GM12864 (cell line): ENCODE data around the gene FREY1.

Experiments used
- DNase-seq: peaks from one replicate; pipeline ENCODE4 v3.0.0-alpha.2; 2011; ENCODE audit warnings: low read depth
- H3K4me3 ChIP-seq: 2 replicates; pipeline ENCODE4 v1.5.1; 2011; ENCODE audit warnings: mild to moderate bottlenecking, low read depth, low read length, control low read depth
- TF ChIP-seq, protein P1 (sequence below): IDR thresholded peaks from 2 replicates; pipeline ENCODE4 v1.5.1; 2011; ENCODE audit warnings: low read depth, mild to moderate bottlenecking, moderate library complexity, low read length, control low read depth, inconsistent platforms; ENCODE audit errors: missing control alignments

Gene FREY1

DNA sequence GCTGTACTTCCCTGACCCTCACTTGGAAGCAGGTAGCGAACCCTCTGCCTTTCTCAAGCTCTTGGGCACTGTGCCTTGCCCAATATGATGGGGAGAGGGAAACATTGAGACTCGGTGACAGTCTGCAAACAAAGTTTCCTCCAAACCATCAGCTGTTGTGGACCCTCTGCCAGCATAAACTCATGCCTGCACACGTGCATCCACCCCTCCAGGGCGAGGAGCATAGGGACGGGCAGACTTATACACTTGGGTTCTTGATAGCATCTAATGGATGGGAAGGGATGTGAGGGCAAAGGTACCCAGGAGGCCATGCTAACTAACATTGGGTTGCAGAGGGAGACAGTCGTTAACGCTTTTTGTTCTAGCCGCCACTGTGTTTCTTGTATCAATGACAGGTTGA is 29.9 kb downstream of the FREY1 start:
- TF ChIP-seq, protein P1, sequence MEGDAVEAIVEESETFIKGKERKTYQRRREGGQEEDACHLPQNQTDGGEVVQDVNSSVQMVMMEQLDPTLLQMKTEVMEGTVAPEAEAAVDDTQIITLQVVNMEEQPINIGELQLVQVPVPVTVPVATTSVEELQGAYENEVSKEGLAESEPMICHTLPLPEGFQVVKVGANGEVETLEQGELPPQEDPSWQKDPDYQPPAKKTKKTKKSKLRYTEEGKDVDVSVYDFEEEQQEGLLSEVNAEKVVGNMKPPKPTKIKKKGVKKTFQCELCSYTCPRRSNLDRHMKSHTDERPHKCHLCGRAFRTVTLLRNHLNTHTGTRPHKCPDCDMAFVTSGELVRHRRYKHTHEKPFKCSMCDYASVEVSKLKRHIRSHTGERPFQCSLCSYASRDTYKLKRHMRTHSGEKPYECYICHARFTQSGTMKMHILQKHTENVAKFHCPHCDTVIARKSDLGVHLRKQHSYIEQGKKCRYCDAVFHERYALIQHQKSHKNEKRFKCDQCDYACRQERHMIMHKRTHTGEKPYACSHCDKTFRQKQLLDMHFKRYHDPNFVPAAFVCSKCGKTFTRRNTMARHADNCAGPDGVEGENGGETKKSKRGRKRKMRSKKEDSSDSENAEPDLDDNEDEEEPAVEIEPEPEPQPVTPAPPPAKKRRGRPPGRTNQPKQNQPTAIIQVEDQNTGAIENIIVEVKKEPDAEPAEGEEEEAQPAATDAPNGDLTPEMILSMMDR = no peak
- no peak overlapping the region for H3K4me3 ChIP-seq
- no peak for DNase-seq

DNA sequence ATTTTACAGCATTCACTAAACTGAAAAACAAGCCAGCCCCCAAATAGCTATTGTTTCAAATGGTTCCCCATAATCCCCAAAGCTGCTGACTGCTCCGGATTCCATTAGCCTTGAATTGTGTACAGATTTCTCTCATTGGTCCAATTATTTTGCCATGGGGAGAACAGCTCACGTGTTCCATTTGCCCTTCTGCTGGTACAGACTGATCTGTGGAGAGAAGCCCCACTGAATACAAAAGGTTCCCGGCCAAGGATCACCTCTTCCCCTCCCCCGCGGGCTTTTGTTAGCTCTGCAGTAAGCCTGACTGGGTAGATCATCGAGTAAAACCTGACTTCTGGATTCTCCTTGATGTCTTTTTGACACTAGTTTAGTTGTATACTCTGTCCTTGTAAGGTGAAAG is 30.7 kb downstream of the FREY1 start:
- no peak for DNase-seq
- H3K4me3 ChIP-seq = no peak overlapping the region
- TF ChIP-seq, protein P1 = no peak

DNA sequence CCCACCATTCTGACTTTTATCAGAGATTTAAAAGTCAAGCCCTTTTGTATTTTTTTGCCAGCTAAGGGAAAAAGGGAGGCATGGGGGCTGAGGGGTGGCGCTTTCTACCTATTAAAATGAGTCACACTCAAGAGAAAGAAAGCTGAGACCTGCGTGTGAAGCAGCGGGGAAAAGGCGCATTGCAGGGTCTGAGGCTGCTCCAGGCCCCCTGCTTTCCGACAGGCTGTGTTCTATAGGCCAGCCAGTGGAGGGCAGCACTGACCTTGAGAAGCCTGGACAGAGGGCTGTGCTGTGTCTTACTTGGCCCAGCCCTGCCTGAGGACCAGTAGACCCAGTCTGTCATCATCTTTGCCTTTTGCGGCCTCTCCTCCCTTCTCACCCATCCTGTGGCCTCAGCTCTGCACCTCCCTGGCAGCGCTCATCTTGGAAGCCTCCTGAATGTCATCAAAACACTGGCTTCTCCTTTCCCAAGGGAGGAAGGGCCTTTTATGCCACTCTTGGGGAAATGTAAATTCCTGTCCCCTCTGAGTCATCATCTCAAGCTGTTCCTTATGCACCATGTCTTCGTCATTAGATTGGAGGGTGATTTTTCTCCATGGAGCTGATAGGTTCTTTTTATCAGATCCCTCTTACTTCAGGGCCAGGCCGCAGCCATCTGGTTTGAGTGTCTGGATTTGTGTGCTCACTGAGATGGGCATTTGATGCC is 34.3 kb downstream of the FREY1 start:
- H3K4me3 ChIP-seq = no peak overlapping the region
- no peak for DNase-seq
- TF ChIP-seq, protein P1 = peak; percentile 64

DNA sequence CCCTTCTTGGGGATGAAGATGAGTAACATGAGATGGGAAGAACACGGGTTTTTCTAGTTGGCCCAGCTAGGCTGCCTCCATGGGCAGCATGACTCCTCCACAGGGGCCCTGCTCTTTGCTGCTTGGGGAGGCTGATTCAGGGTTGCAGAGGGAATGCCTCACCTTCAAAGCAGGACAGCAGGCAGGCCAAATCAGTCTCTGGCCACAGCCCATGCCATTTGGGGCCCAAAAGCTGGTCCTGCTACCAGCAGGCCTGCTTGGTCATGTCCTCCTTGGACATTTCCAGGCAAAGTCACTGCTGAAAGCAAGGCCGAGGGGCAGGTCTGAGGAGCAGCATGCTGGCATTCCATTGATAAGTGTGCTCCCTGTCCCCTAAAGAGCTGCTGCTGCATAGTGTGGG is 35.4 kb downstream of the FREY1 start:
- DNase-seq = no peak
- no peak overlapping the region for H3K4me3 ChIP-seq
- TF ChIP-seq, protein P1 = no peak

DNA sequence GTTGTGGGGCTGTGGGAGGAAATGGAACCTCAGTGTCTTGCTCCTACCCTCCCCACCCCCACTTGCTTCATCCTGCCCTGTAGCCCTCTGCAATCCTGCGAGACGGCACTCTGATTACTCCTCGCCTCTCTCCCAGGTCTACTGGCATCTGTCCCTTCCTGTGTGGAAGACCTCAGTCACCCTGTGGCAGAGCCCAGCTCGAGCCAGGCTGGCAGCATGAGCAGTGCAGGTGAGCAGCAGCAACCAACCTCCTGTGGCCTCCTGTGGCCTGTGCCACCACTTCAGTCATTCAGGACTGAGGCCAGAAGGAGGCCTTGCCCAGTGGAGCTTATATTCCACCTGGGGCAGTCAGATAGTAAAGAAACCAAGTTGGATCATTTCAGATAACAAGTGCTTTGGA is 36.4 kb downstream of the FREY1 start:
- TF ChIP-seq, protein P1 = no peak
- H3K4me3 ChIP-seq = no peak overlapping the region
- DNase-seq = no peak

DNA sequence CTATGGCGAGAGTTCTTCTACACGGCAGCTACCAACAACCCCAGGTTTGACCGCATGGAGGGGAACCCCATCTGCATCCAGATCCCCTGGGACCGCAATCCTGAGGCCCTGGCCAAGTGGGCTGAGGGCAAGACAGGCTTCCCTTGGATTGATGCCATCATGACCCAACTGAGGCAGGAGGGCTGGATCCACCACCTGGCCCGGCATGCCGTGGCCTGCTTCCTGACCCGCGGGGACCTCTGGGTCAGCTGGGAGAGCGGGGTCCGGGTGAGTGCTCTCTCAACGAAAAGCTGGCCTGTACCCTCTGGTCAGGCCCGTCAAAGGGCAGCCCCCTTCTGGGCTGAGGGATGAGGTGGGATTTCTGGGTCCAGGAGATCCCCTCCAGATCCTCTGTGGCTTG is 37.5 kb downstream of the FREY1 start:
- H3K4me3 ChIP-seq = no peak overlapping the region
- TF ChIP-seq, protein P1 = no peak
- DNase-seq = no peak

DNA sequence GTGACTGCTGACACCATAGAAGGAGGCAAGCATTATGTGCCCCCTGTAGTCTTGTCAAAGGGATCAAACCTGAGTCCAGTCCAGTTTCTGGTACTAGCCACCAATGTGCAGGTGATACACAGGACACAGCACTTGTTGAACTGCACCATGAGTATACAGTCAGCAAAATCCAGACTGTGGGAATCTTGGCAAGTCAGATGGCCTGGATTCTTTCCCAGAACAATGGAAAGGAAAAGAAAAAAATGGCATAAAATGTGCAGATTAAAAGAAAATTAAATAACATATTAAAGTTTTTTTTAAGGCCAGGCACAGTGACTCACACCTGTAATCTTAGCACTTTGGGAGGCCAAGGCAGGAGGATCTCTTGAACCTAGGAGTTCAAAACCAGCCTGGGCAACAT is 43.0 kb downstream of the FREY1 start:
- no peak for DNase-seq
- TF ChIP-seq, protein P1 = no peak
- no peak overlapping the region for H3K4me3 ChIP-seq
